IMR-90 (cell line): ENCODE results near the gene CCHCR1. TPM values are rescaled to one million over a fixed set of nuclear protein-coding genes. Genes with fewer than 3 reads are reported as not detected.

Experiments
- ATAC-seq: fragments of 200-7000 bp; cut with Tn5 transposase; 2 replicates; pipeline ENCODE4 v1.9.1; 2020; ENCODE audit warnings: low read depth, mild to moderate bottlenecking, moderate library complexity
- BruUV-seq: library from RNA; stranded (reverse); fragments of 400-500 nt; replicated peaks from 2 replicates; lab custom pipeline; 2021; lab: Mats Ljungman, UMichigan
- CTCF ChIA-PET: fragments of 300-600 bp; formaldehyde crosslinking; extraction: SDS; loops from one replicate; lab custom pipeline; 2021; ENCODE audit warnings: antibody characterized with exemption; lab: Yijun Ruan, JAX
- POLR2A ChIA-PET: fragments of 300-600 bp; sonication (Branson Sonifier 250); formaldehyde crosslinking; loops from one replicate; lab custom pipeline; 2022; ENCODE audit warnings: antibody characterized with exemption; ENCODE audit not compliant: unreplicated experiment; lab: Charles Lee
- DNase-seq: peaks from one replicate; pipeline ENCODE4 v3.0.0; 2013
- H2AFZ ChIP-seq: replicated peaks from 2 replicates; pipeline ENCODE3; 2013; ENCODE audit warnings: low read length, mild to moderate bottlenecking; ENCODE audit not compliant: poor library complexity
- H2AK5ac ChIP-seq: 2 replicates; pipeline ENCODE4 v1.6.1; 2013; ENCODE audit warnings: low read depth, low read length, inconsistent platforms
- H2AK9ac ChIP-seq: replicated peaks from 2 replicates; pipeline ENCODE3; 2013; ENCODE audit warnings: mild to moderate bottlenecking, low read depth, low read length, moderate library complexity; ENCODE audit not compliant: poor library complexity
- H2BK120ac ChIP-seq: 2 replicates; pipeline ENCODE4 v1.6.1; 2013; ENCODE audit warnings: low read depth, low read length, inconsistent platforms
- H2BK15ac ChIP-seq: 3 replicates; pipeline ENCODE4 v1.6.1; 2013; ENCODE audit warnings: low read depth, low read length, inconsistent platforms
- H2BK20ac ChIP-seq: 2 replicates; pipeline ENCODE4 v1.6.1; 2013; ENCODE audit warnings: low read depth, mild to moderate bottlenecking, inconsistent platforms, low read length, moderate library complexity
- H2BK5ac ChIP-seq: 2 replicates; pipeline ENCODE4 v1.6.1; 2013; ENCODE audit warnings: mild to moderate bottlenecking, low read depth, low read length, inconsistent platforms; ENCODE audit not compliant: poor library complexity, severe bottlenecking
- H3K14ac ChIP-seq: replicated peaks from 2 replicates; pipeline ENCODE4 v1.6.1; 2013; ENCODE audit warnings: low read depth, low read length, inconsistent platforms
- H3K18ac ChIP-seq: 2 replicates; pipeline ENCODE4 v1.6.1; 2013; ENCODE audit warnings: low read depth, low read length, control low read depth
- H3K23ac ChIP-seq: 2 replicates; pipeline ENCODE4 v1.6.1; 2013; ENCODE audit warnings: low read depth, low read length, inconsistent platforms
- H3K27ac ChIP-seq: 2 replicates; pipeline ENCODE4 v1.5.1; 2013; ENCODE audit warnings: mild to moderate bottlenecking, control low read depth, low read length; ENCODE audit not compliant: insufficient read depth
- H3K27me3 ChIP-seq: 2 replicates; pipeline ENCODE4 v1.6.1; 2013; ENCODE audit warnings: low read length; ENCODE audit not compliant: control insufficient read depth, insufficient read depth
- H3K36me3 ChIP-seq: 2 replicates; pipeline ENCODE4 v1.6.1; 2013; ENCODE audit warnings: low read length, mixed read lengths; ENCODE audit not compliant: control insufficient read depth, insufficient read depth
- H3K4ac ChIP-seq: 2 replicates; pipeline ENCODE4 v1.6.1; 2013; ENCODE audit warnings: low read depth, low read length, inconsistent platforms
- H3K4me1 ChIP-seq: 2 replicates; pipeline ENCODE4 v1.6.1; 2013; ENCODE audit warnings: low read length, mixed read lengths; ENCODE audit not compliant: control insufficient read depth, insufficient read depth
- H3K4me2 ChIP-seq: 2 replicates; pipeline ENCODE4 v1.6.1; 2013; ENCODE audit warnings: low read depth, mild to moderate bottlenecking, control low read depth, low read length, moderate library complexity
- H3K4me3 ChIP-seq: 2 replicates; pipeline ENCODE4 v1.5.1; 2013; ENCODE audit warnings: low read depth, mild to moderate bottlenecking, control low read depth, low read length, moderate library complexity; ENCODE audit not compliant: insufficient read depth
- H3K56ac ChIP-seq: 2 replicates; pipeline ENCODE4 v1.6.1; 2013; ENCODE audit warnings: low read length, inconsistent platforms; ENCODE audit not compliant: insufficient read depth; ENCODE audit errors: extremely low read depth
- H3K79me1 ChIP-seq, 2 experiments: 2 replicates each; pipeline ENCODE4 v1.6.1; 2013; ENCODE audit warnings: low read length in 2 of 2, inconsistent platforms in 1 of 2, low read depth in 1 of 2
- H3K9ac ChIP-seq: 2 replicates; pipeline ENCODE4 v1.6.1; 2013; ENCODE audit warnings: low read depth, low read length, control low read depth
- H3K9me1 ChIP-seq: 2 replicates; pipeline ENCODE4 v1.6.1; 2013; ENCODE audit warnings: low read length, inconsistent platforms; ENCODE audit not compliant: insufficient read depth
- H3K9me3 ChIP-seq: 2 replicates; pipeline ENCODE4 v1.6.1; 2013; ENCODE audit warnings: low read length; ENCODE audit not compliant: control insufficient read depth, insufficient read depth
- H4K20me1 ChIP-seq: 2 replicates; pipeline ENCODE4 v1.6.1; 2013; ENCODE audit warnings: low read length, inconsistent platforms; ENCODE audit not compliant: insufficient read depth
- H4K5ac ChIP-seq: 2 replicates; pipeline ENCODE4 v1.6.1; 2013; ENCODE audit warnings: mild to moderate bottlenecking, low read depth, low read length, control low read depth
- H4K8ac ChIP-seq, 2 experiments: 2 replicates each; pipeline ENCODE4 v1.6.1; 2013; ENCODE audit warnings: low read depth in 2 of 2, low read length in 2 of 2, control low read depth in 1 of 2, inconsistent platforms in 1 of 2
- H4K91ac ChIP-seq: 2 replicates; pipeline ENCODE4 v1.6.1; 2013; ENCODE audit warnings: low read depth, low read length, inconsistent platforms; ENCODE audit not compliant: insufficient read depth
- BHLHE40 ChIP-seq: fragments of 150-350 bp; IDR thresholded peaks from 2 replicates; pipeline ENCODE4 v1.6.1; 2016; ENCODE audit warnings: mild to moderate bottlenecking, low read depth, low read length
- CEBPB ChIP-seq: IDR thresholded peaks from 2 replicates; pipeline ENCODE4 v1.6.1; 2012; ENCODE audit warnings: low read depth, low read length, improper control_type of control experiment
- CHD1 ChIP-seq: IDR thresholded peaks from 2 replicates; pipeline ENCODE4 v1.6.1; 2012; ENCODE audit warnings: low read depth, low read length, improper control_type of control experiment
- FOS ChIP-seq: fragments of 150-350 bp; IDR thresholded peaks from 2 replicates; pipeline ENCODE4 v1.6.1; 2016; ENCODE audit warnings: low read depth, low read length
- MAFK ChIP-seq: IDR thresholded peaks from 2 replicates; pipeline ENCODE4 v1.6.1; 2012; ENCODE audit warnings: low read depth, low read length, improper control_type of control experiment
- MAZ ChIP-seq: IDR thresholded peaks from 2 replicates; pipeline ENCODE4 v1.6.1; 2012; ENCODE audit warnings: low read depth, mild to moderate bottlenecking, low read length, improper control_type of control experiment, moderate library complexity, borderline replicate concordance
- MXI1 ChIP-seq: IDR thresholded peaks from 2 replicates; pipeline ENCODE4 v1.6.1; 2012; ENCODE audit warnings: low read depth, mild to moderate bottlenecking, low read length, moderate library complexity, borderline replicate concordance
- NFE2L2 ChIP-seq: fragments of 150-350 bp; IDR thresholded peaks from 2 replicates; pipeline ENCODE4 v1.6.1; 2016; ENCODE audit warnings: low read depth, mild to moderate bottlenecking, low read length
- POLR2A ChIP-seq: IDR thresholded peaks from 2 replicates; pipeline ENCODE4 v1.6.1; 2012; ENCODE audit warnings: mild to moderate bottlenecking, low read depth, low read length
- RAD21 ChIP-seq: IDR thresholded peaks from 2 replicates; pipeline ENCODE4 v1.6.1; 2012; ENCODE audit warnings: low read length, improper control_type of control experiment
- RCOR1 ChIP-seq: IDR thresholded peaks from 2 replicates; pipeline ENCODE4 v1.6.1; 2012; ENCODE audit warnings: mild to moderate bottlenecking, low read length, improper control_type of control experiment; ENCODE audit not compliant: insufficient replicate concordance
- RFX5 ChIP-seq: IDR thresholded peaks from 2 replicates; pipeline ENCODE4 v1.8.0; 2012; ENCODE audit warnings: low read depth, mild to moderate bottlenecking, low read length, moderate library complexity
- SMC3 ChIP-seq: fragments of 150-350 bp; IDR thresholded peaks from 2 replicates; pipeline ENCODE4 v1.6.1; 2016; ENCODE audit warnings: low read depth, mild to moderate bottlenecking, antibody characterized with exemption, low read length, moderate library complexity
- WGBS, 2 experiments: methylation state at CpG; one replicate each; pipeline versions ENCODE4 v1.1.5 to v1.1.7; 2013; ENCODE audit warnings: missing lambda C conversion rate in 2 of 2; ENCODE audit not compliant: insufficient read length in 1 of 2; ENCODE audit errors: extremely low coverage in 2 of 2; 5-methylcytosine and 5-hydroxymethylcytosine counted together
- dilution Hi-C: fragments of 300-500 bp; cut with HindIII; formaldehyde crosslinking; loops from one replicate; pipeline ENCODE4 v1.14.3; 2018; ENCODE audit warnings: low sequenced_read_pairs; ENCODE audit not compliant: unreplicated experiment
- in situ Hi-C: fragments of 300-500 bp; cut with MboI; formaldehyde crosslinking; loops from 3 replicates; pipeline ENCODE4 v1.14.3; 2019; ENCODE audit warnings: low sequenced_read_pairs, inconsistent platforms, mixed read lengths
- intact Hi-C: fragments of 100-400 bp; cut with micrococcal nuclease; formaldehyde crosslinking; loops from 2 replicates; pipeline ENCODE4 v1.10.0; 2022
- polyA plus RNA-seq, 3 experiments: library from polyadenylated mRNA; depleted of rRNA; stranded (reverse); fragments of >200 nt; gene quantifications; 2 replicates each; pipeline ENCODE4 v1.2.3, GENCODE V29; 2012; ENCODE audit warnings: low replicate concordance in 1 of 3
- total RNA-seq: library from RNA; depleted of rRNA; stranded (reverse); fragments of >200 nt; gene quantifications from 2 replicates; pipeline ENCODE4 v1.2.3, GENCODE V29; 2012
- TF ChIP-seq, protein P1 (sequence below): fragments of 150-350 bp; IDR thresholded peaks from 2 replicates; pipeline ENCODE4 v1.6.1; 2017; ENCODE audit warnings: mild to moderate bottlenecking, antibody characterized with exemption, low read length, low read depth
- TF ChIP-seq, protein P2 (sequence below): conservative IDR thresholded peaks from 2 replicates; pipeline ENCODE4 v1.5.1; 2012; ENCODE audit warnings: mild to moderate bottlenecking, low read depth, low read length, improper control_type of control experiment

CCHCR1 gene
- total and polyA plus RNA-seq, 2 of the 4 experiments (the other 2 are of a cell fraction): 13.1 to 22.0 TPM

- no peak overlapping the region for H4K8ac ChIP-seq
- no peak overlapping the region for H2BK5ac ChIP-seq
- peak overlapping the region; percentile 42 for H2AK9ac ChIP-seq
- H3K14ac ChIP-seq: no peak overlapping the region
- BruUV-seq: no TSS peak
- H2BK15ac ChIP-seq: no peak overlapping the region
- H3K36me3 ChIP-seq: no peaks in the 10 kb centered on the region
- H2AFZ ChIP-seq: peak overlapping the region; percentile 19
- peak; percentile 48 for DNase-seq
- ATAC-seq: peak; percentile 30; the same call in 1 of the 2 replicates
- no peak overlapping the region for H3K56ac ChIP-seq
- no peak overlapping the region for H4K5ac ChIP-seq
- CTCF ChIA-PET: no interaction called here
- 61% methylated on average over 5 of the region's 12 CpGs; no CpG with 5 or more reads in 1 of the 2 experiments for WGBS, 2 experiments
- POLR2A ChIA-PET: no interaction called here
- no peak overlapping the region for H3K27ac ChIP-seq
- H3K9ac ChIP-seq: no peak overlapping the region
- peaks cover 2% of the 10 kb centered on the region; the same call in 1 of the 2 replicates for H3K4me1 ChIP-seq
- dilution Hi-C loops: no loop called here
- H3K4ac ChIP-seq: no peak overlapping the region
- H4K91ac ChIP-seq: no peak overlapping the region
- in situ Hi-C loops: no loop called here
- H3K27me3 ChIP-seq: peaks cover 11% of the 10 kb centered on the region
- H3K18ac ChIP-seq: no peak overlapping the region
- no peak overlapping the region for H3K4me2 ChIP-seq
- no peak overlapping the region for H2BK120ac ChIP-seq
- no peak overlapping the region for H3K23ac ChIP-seq
- no peak overlapping the region for H2BK20ac ChIP-seq
- no peak overlapping the region for H2AK5ac ChIP-seq
- intact Hi-C loops: no loop called here
- no peaks in the 10 kb centered on the region; the same call in 1 of the 2 replicates for H4K20me1 ChIP-seq
- TF ChIP-seq RCOR1: no peak
- no peak for TF ChIP-seq SMC3
- TF ChIP-seq MAZ: no peak
- no peak for TF ChIP-seq FOS
- TF ChIP-seq RAD21: no peak
- TF ChIP-seq NFE2L2: no peak
- TF ChIP-seq, protein P1, sequence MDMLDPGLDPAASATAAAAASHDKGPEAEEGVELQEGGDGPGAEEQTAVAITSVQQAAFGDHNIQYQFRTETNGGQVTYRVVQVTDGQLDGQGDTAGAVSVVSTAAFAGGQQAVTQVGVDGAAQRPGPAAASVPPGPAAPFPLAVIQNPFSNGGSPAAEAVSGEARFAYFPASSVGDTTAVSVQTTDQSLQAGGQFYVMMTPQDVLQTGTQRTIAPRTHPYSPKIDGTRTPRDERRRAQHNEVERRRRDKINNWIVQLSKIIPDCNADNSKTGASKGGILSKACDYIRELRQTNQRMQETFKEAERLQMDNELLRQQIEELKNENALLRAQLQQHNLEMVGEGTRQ: no peak
- peak; percentile 57; the same call in 1 of the 2 replicates for TF ChIP-seq CEBPB
- TF ChIP-seq MAFK: no peak
- TF ChIP-seq BHLHE40: peak; percentile 76; the same call in 1 of the 2 replicates
- TF ChIP-seq POLR2A: no peak
- TF ChIP-seq CHD1: no peak
- TF ChIP-seq RFX5: no peak
- TF ChIP-seq, protein P2, sequence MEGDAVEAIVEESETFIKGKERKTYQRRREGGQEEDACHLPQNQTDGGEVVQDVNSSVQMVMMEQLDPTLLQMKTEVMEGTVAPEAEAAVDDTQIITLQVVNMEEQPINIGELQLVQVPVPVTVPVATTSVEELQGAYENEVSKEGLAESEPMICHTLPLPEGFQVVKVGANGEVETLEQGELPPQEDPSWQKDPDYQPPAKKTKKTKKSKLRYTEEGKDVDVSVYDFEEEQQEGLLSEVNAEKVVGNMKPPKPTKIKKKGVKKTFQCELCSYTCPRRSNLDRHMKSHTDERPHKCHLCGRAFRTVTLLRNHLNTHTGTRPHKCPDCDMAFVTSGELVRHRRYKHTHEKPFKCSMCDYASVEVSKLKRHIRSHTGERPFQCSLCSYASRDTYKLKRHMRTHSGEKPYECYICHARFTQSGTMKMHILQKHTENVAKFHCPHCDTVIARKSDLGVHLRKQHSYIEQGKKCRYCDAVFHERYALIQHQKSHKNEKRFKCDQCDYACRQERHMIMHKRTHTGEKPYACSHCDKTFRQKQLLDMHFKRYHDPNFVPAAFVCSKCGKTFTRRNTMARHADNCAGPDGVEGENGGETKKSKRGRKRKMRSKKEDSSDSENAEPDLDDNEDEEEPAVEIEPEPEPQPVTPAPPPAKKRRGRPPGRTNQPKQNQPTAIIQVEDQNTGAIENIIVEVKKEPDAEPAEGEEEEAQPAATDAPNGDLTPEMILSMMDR: no peak
- no peak for TF ChIP-seq MXI1
- H3K4me3 ChIP-seq: no peak overlapping the region
- no peaks in the 10 kb centered on the region for H3K79me1 ChIP-seq
- H3K9me1 ChIP-seq: no peaks in the 10 kb centered on the region
- no peaks in the 10 kb centered on the region for H3K9me3 ChIP-seq
Measured at GRCh38 chr6:31125586-31126363, 31.8 kb downstream of the CCHCR1 start.
